K562 (cell line): ENCODE measurements around the gene C16orf92. TPM values are rescaled to one million over a fixed set of nuclear protein-coding genes. Genes with fewer than 3 reads are reported as not detected.

Source experiments
- CBFA2T2 ChIP-seq: fragments of 450-650 bp; conservative IDR thresholded peaks from 2 replicates; pipeline ENCODE4 v1.6.1; 2017; ENCODE audit warnings: mild to moderate bottlenecking
- GATAD2B ChIP-seq: fragments of 450-650 bp; IDR thresholded peaks from 2 replicates; pipeline ENCODE4 v1.6.1; 2017; ENCODE audit warnings: mild to moderate bottlenecking, borderline replicate concordance
- HLTF ChIP-seq: fragments of 450-650 bp; IDR thresholded peaks from 2 replicates; pipeline ENCODE4 v1.6.1; 2016
- L3MBTL2 ChIP-seq: fragments of 450-650 bp; IDR thresholded peaks from 2 replicates; pipeline ENCODE4 v1.6.1; 2016; ENCODE audit warnings: mild to moderate bottlenecking, moderate library complexity
- MTA1 ChIP-seq: fragments of 450-650 bp; IDR thresholded peaks from 2 replicates; pipeline ENCODE4 v1.6.1; 2017; ENCODE audit warnings: borderline replicate concordance
- MTA3 ChIP-seq: fragments of 450-650 bp; formaldehyde crosslinking; IDR thresholded peaks from 2 replicates; pipeline ENCODE4 v1.6.1; 2017; ENCODE audit warnings: mild to moderate bottlenecking, borderline replicate concordance
- MTF1 ChIP-seq: fragments of 250-450 bp; sonication (Bioruptor Pico); IDR thresholded peaks from 2 replicates; pipeline ENCODE4 v1.9.0; 2021; ENCODE audit warnings: moderate library complexity, mild to moderate bottlenecking, inconsistent platforms, borderline replicate concordance
- MYBL2 ChIP-seq, 2 experiments: fragments of 450-650 bp in 1 of 2; sonication (generic) in 1 of 2; formaldehyde crosslinking in 1 of 2; IDR thresholded peaks; 2 replicates each; pipeline versions ENCODE4 v1.6.1 to v1.8.1; 2017 to 2022; ENCODE audit warnings: borderline replicate concordance in 1 of 2, inconsistent platforms in 1 of 2, low read depth in 1 of 2, mild to moderate bottlenecking in 1 of 2, missing genetic modification reagents in 1 of 2, moderate library complexity in 1 of 2
- NUFIP1 ChIP-seq: fragments of 450-650 bp; IDR thresholded peaks from 2 replicates; pipeline ENCODE4 v1.6.1; 2018; ENCODE audit not compliant: partially characterized antibody
- POLR2AphosphoS2 ChIP-seq: IDR thresholded peaks from 2 replicates; pipeline ENCODE4 v1.6.1; 2012; ENCODE audit warnings: low read length, improper control_type of control experiment
- RAD21 ChIP-seq, 2 experiments: fragments of 250-450 bp in 1 of 2; fragments of 450-650 bp in 1 of 2; sonication (Bioruptor Pico) in 1 of 2; formaldehyde crosslinking in 1 of 2; IDR thresholded peaks in 1 of 2; conservative IDR thresholded peaks in 1 of 2; 2 replicates each; pipeline versions ENCODE4 v1.4.0 to v1.8.0; 2020 to 2022; ENCODE audit warnings: mild to moderate bottlenecking in 2 of 2, moderate library complexity in 1 of 2
- STAG1 ChIP-seq: sonication (generic); formaldehyde crosslinking; IDR thresholded peaks from 2 replicates; pipeline ENCODE4 v1.5.0; 2020; ENCODE audit warnings: missing genetic modification reagents, borderline replicate concordance
- STAT5B ChIP-seq: fragments of 250-450 bp; sonication (Bioruptor Pico); IDR thresholded peaks from 2 replicates; pipeline ENCODE4 v1.8.0; 2021; ENCODE audit warnings: mild to moderate bottlenecking, inconsistent platforms
- TEAD4 ChIP-seq, 2 experiments: sonication (generic) in 1 of 2; formaldehyde crosslinking in 1 of 2; IDR thresholded peaks; 2 replicates each; pipeline versions ENCODE4 v1.6.1 to v1.8.0; 2012 to 2022; ENCODE audit warnings: borderline replicate concordance in 1 of 2, inconsistent platforms in 1 of 2, low read length in 1 of 2, mild to moderate bottlenecking in 1 of 2, missing genetic modification reagents in 1 of 2
- ZFP1 ChIP-seq: fragments of 450-650 bp; formaldehyde crosslinking; IDR thresholded peaks from 2 replicates; pipeline ENCODE4 v1.4.0; 2020; ENCODE audit warnings: mild to moderate bottlenecking, mixed read lengths
- ZNF253 ChIP-seq: fragments of 250-450 bp; sonication (Bioruptor Pico); conservative IDR thresholded peaks from 2 replicates; pipeline ENCODE4 v1.6.1; 2021; ENCODE audit warnings: mild to moderate bottlenecking
- ZNF384 ChIP-seq: IDR thresholded peaks from 2 replicates; pipeline ENCODE4 v1.6.1; 2012; ENCODE audit warnings: low read depth, low read length, improper control_type of control experiment
- polyA plus RNA-seq, 8 experiments: library from polyadenylated mRNA; depleted of rRNA in 4 of 8; stranded (reverse) in 5 of 8; unstranded in 3 of 8; fragments of >200 nt; fragmentation: Nextera tagmentation in 2 of 8; fragmentation: Illumina TruSeq in 1 of 8; extraction: Ambion mirVana in 2 of 8; extraction: Trizol in 1 of 8; gene quantifications; 2 replicates each; pipeline versions ENCODE4 v1.2.1 to v1.2.3, GENCODE V29; 2011 to 2014; ENCODE audit warnings: inconsistent platforms in 1 of 8, missing spikeins in 1 of 8
- total RNA-seq, 7 experiments: library from RNA; depleted of rRNA in 6 of 7; stranded (reverse); fragments of >200 nt in 6 of 7; fragmentation: Illumina TruSeq in 2 of 7; extraction: Trizol in 2 of 7; gene quantifications; 2 replicates each; pipeline versions ENCODE4 v1.2.1 to v1.2.3, GENCODE V29; 2011 to 2021; ENCODE audit warnings: low replicate concordance in 1 of 7
- TF ChIP-seq, protein P1 (sequence below): fragments of 250-450 bp; sonication (Bioruptor Pico); IDR thresholded peaks from 2 replicates; pipeline ENCODE4 v1.4.0; 2020; ENCODE audit warnings: mild to moderate bottlenecking, moderate library complexity, borderline replicate concordance
- TF ChIP-seq, protein P2 (sequence below): fragments of 200-800 bp; sonication (Bioruptor generic); IDR thresholded peaks from 2 replicates; pipeline ENCODE4 v1.6.1; 2017; ENCODE audit warnings: missing genetic modification characterization, missing compliant biosample characterization
- TF ChIP-seq, protein P3 (sequence below): sonication (generic); formaldehyde crosslinking; IDR thresholded peaks from 2 replicates; pipeline ENCODE4 v1.5.0; 2020; ENCODE audit warnings: missing genetic modification reagents

Gene C16orf92
- total and polyA plus RNA-seq, 9 of the 15 experiments (the other 6 are each of a cell fraction or from before 2014, with no cell fraction given), result not detected

DNA sequence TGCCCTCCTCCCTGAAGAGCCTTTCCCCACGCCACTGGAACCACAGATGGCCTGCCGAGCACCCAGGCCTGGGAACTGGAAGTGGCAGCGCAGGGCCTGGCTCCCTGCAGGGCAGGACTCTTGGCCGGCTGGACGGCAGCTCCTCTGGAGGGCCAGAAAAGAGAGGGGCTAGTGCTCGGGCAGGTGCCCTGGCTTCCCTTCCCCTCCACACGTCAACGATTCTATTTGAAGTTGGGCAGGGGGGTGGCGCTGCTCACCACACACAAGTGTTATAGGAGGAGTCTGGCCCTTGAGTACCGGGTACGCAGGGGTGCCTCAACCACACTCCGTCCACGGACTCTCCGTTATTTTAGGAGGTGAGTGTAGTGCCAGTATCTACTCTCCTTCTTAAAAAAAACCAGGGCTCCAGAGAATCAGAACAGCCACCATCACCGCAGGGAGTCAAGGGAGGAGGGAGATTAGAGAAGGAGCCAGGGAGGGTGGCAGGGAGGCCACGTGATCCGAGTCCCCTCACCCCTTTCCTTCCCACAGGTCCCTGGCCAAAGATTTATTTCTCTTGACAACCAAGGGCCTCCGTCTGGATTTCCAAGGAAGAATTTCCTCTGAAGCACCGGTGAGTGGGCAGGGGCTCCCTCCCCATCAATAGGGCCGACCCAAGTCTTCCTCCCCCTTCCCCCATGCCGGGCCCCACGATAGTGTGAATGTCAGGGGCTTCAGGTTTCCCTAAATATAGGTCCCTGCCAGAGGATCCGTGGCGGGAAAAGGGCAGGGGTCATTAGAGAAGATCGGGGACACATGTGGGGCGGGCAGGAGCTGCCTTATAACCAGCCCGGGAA, 41.1 kb downstream of the C16orf92 start (continued):
- no peak for TF ChIP-seq STAT5B (CRISPR knock-in tag)
- no peak for TF ChIP-seq ZFP1 (CRISPR knock-in tag)
- no peak for TF ChIP-seq ZNF253 (CRISPR knock-in tag)
- peak; percentile 44 for TF ChIP-seq CBFA2T2
- no peak for TF ChIP-seq MYBL2 (IDR thresholded peaks at IDR 0.05; ENCODE audit: low read depth)
- TF ChIP-seq MYBL2 (CRISPR knock-in tag; IDR thresholded peaks at IDR 0.05; ENCODE audit: borderline replicate concordance), result no peak
- TF ChIP-seq, protein P1, sequence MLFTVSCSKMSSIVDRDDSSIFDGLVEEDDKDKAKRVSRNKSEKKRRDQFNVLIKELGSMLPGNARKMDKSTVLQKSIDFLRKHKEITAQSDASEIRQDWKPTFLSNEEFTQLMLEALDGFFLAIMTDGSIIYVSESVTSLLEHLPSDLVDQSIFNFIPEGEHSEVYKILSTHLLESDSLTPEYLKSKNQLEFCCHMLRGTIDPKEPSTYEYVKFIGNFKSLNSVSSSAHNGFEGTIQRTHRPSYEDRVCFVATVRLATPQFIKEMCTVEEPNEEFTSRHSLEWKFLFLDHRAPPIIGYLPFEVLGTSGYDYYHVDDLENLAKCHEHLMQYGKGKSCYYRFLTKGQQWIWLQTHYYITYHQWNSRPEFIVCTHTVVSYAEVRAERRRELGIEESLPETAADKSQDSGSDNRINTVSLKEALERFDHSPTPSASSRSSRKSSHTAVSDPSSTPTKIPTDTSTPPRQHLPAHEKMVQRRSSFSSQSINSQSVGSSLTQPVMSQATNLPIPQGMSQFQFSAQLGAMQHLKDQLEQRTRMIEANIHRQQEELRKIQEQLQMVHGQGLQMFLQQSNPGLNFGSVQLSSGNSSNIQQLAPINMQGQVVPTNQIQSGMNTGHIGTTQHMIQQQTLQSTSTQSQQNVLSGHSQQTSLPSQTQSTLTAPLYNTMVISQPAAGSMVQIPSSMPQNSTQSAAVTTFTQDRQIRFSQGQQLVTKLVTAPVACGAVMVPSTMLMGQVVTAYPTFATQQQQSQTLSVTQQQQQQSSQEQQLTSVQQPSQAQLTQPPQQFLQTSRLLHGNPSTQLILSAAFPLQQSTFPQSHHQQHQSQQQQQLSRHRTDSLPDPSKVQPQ, result no peak
- TF ChIP-seq ZNF384, result 0 out of 2 replicates have a peak, but pooled peaks have one; percentile 27
- TF ChIP-seq HLTF, result no peak
- peak; percentile 61 for TF ChIP-seq MTA3
- peak; percentile 68 for TF ChIP-seq L3MBTL2
- TF ChIP-seq, protein P2, sequence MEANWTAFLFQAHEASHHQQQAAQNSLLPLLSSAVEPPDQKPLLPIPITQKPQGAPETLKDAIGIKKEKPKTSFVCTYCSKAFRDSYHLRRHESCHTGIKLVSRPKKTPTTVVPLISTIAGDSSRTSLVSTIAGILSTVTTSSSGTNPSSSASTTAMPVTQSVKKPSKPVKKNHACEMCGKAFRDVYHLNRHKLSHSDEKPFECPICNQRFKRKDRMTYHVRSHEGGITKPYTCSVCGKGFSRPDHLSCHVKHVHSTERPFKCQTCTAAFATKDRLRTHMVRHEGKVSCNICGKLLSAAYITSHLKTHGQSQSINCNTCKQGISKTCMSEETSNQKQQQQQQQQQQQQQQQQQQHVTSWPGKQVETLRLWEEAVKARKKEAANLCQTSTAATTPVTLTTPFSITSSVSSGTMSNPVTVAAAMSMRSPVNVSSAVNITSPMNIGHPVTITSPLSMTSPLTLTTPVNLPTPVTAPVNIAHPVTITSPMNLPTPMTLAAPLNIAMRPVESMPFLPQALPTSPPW (CRISPR knock-in tag), result peak; percentile 60; the same call in 1 of the 2 replicates
- TF ChIP-seq MTA1, result peak; percentile 25; the same call in 1 of the 2 replicates
- TF ChIP-seq GATAD2B, result no peak
- no peak for TF ChIP-seq NUFIP1
- no peak for TF ChIP-seq STAG1 (CRISPR knock-in tag)
- TF ChIP-seq RAD21 (CRISPR knock-in tag; conservative IDR thresholded peaks at IDR 0.05 in 1 of 2, IDR thresholded peaks at IDR 0.05 in 1 of 2), result peak; percentile 49 to 56
- TF ChIP-seq, protein P3, sequence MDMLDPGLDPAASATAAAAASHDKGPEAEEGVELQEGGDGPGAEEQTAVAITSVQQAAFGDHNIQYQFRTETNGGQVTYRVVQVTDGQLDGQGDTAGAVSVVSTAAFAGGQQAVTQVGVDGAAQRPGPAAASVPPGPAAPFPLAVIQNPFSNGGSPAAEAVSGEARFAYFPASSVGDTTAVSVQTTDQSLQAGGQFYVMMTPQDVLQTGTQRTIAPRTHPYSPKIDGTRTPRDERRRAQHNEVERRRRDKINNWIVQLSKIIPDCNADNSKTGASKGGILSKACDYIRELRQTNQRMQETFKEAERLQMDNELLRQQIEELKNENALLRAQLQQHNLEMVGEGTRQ (CRISPR knock-in tag), result peak; percentile 79
- 0 out of 2 replicates have a peak, but pooled peaks have one; percentile 33 for TF ChIP-seq MTF1
- TF ChIP-seq TEAD4 (IDR thresholded peaks at IDR 0.05; ENCODE audit: low read length), result 0 out of 2 replicates have a peak, but pooled peaks have one; percentile 27
- no peak for TF ChIP-seq TEAD4 (CRISPR knock-in tag; IDR thresholded peaks at IDR 0.05; ENCODE audit: borderline replicate concordance)
- TF ChIP-seq POLR2AphosphoS2, result 0 out of 2 replicates have a peak, but pooled peaks have one; percentile 61
